Measurements from ENCODE around the gene RIBC1.

Gene RIBC1

DNA sequence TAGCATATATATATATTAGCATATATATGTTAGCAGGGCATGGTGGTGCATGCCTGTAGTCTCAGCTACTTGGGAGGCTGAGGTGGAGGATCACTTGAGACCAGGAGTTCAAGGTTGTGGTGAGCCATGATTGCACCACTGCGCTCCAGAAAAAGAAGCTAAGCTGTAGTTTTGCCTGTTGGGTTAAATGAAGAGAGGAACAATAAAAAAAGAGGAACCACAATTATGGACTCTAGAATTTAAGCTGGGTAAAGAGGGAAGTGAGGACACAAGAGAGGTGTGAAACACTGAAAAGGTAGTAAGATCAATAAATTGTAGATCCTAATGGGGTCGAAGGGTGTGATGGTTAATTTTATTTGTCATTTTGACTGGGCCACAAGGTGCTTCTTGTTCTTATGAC lies 52.0 kb downstream of the RIBC1 start:
- no peak for DNase-seq (ENCODE audit: low read depth, low spot score)
- CTCF ChIA-PET, result no interaction called here
- TF ChIP-seq, protein P1, sequence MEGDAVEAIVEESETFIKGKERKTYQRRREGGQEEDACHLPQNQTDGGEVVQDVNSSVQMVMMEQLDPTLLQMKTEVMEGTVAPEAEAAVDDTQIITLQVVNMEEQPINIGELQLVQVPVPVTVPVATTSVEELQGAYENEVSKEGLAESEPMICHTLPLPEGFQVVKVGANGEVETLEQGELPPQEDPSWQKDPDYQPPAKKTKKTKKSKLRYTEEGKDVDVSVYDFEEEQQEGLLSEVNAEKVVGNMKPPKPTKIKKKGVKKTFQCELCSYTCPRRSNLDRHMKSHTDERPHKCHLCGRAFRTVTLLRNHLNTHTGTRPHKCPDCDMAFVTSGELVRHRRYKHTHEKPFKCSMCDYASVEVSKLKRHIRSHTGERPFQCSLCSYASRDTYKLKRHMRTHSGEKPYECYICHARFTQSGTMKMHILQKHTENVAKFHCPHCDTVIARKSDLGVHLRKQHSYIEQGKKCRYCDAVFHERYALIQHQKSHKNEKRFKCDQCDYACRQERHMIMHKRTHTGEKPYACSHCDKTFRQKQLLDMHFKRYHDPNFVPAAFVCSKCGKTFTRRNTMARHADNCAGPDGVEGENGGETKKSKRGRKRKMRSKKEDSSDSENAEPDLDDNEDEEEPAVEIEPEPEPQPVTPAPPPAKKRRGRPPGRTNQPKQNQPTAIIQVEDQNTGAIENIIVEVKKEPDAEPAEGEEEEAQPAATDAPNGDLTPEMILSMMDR (IDR thresholded peaks at IDR 0.05; ENCODE audit: insufficient read depth, low read length, missing control alignments), result no peak
- no peak overlapping the region for H3K4me3 ChIP-seq (ENCODE audit: low read depth, low read length)
- POLR2A ChIA-PET, result interaction anchor here (1.2 kb wide), 1 partner anchor 52 kb away, joined by 4 read pairs; the partner anchor contains the start of genes RIBC1 and SMC1A

DNA sequence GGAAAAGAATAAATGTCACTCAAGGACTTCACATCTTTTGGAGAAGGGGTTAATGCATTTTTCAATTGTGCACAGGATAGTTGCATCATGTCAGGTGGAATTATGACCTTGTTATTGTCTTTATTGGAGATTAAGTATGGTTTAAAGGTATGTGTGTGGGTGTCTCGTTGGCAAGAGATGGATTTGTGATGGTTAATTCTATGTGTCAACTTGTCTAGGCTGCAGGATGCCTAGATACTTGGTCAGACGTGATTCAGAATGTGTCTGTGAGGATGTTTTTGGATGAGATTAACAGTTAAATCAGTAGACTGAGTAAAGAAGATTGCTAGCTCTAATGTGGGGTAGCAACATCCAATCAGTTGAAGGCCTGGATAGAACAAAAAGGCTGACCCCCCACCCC lies 53.7 kb downstream of the RIBC1 start:
- ChIA-PET CTCF (no interaction called here), POLR2A (no interaction called here)
- no peak for DNase-seq (ENCODE audit: low read depth, low spot score)
- TF ChIP-seq, protein P1 (IDR thresholded peaks at IDR 0.05; ENCODE audit: insufficient read depth, low read length, missing control alignments), result no peak
- no peak overlapping the region for H3K4me3 ChIP-seq (ENCODE audit: low read depth, low read length)

DNA sequence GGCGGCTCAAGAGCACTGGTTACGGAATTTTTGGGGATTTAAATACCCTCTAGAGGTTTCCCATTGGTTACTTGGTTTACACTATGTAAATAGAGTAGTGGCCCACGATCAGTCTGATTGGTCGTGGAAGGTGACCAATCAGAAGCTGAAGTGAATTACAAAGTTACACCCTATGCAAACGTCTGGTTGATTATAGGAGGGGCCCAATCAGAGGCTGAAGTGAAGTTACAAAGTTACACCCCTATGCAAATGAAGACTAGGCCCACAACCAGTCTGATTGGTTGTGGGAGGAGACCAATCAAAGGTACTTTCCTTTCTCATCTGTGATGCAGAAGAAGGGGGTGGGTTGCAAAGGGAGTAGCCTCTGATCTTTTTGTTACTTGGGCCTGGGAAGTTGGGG lies 56.6 kb downstream of the RIBC1 start:
- ChIA-PET POLR2A (no interaction called here), CTCF (interaction anchor here (5.1 to 6.4 kb wide), 2 partner anchors 14 to 22 kb away, joined by 24 to 43 read pairs; no protein-coding TSS in a partner anchor)
- H3K4me3 ChIP-seq (ENCODE audit: low read depth, low read length), result no peak overlapping the region
- no peak for DNase-seq (ENCODE audit: low read depth, low spot score)
- TF ChIP-seq, protein P1 (IDR thresholded peaks at IDR 0.05; ENCODE audit: insufficient read depth, low read length, missing control alignments), result no peak
